Measurements from ENCODE around the gene ST6GALNAC4.
"Not testable (repeated sequence)": the region's sequence is repeated elsewhere in the genome, so short reads cannot be mapped to it uniquely, and the experiment has no call there.

Gene ST6GALNAC4

GRCh38 chr9:127873223-127873691, 43.6 kb downstream of the ST6GALNAC4 start:
- peaks cover 3 to 63% (median 53%) of the 10 kb centered on the region in 5 donors for H3K4me1 ChIP-seq (ENCODE audit: control insufficient read depth in 5 of 5, insufficient read depth in 5 of 5, low read length in 5 of 5)
- H3K36me3 ChIP-seq (ENCODE audit: control insufficient read depth in 5 of 5, insufficient read depth in 5 of 5, low read length in 5 of 5) = peaks cover 0 to 31% (median 25%) of the 10 kb centered on the region in 5 donors
- no peaks in the 10 kb centered on the region for H3K27me3 ChIP-seq (ENCODE audit: control insufficient read depth in 5 of 5, insufficient read depth in 4 of 5, low read length in 5 of 5)
- H3K9ac ChIP-seq (ENCODE audit: low read length in 5 of 5) = peak overlapping the region in 1 of 5 donors; percentile 6
- H3K9me3 ChIP-seq (ENCODE audit: control insufficient read depth in 5 of 5, low read length in 5 of 5) = no peaks in the 10 kb centered on the region
- H3K4me3 ChIP-seq (ENCODE audit: low read depth in 1 of 5, low read length in 5 of 5) = no peak overlapping the region
- no peak overlapping the region for H3K27ac ChIP-seq (ENCODE audit: low read depth, low read length)

GRCh38 chr9:127872369-127873222, 44.2 kb downstream of the ST6GALNAC4 start:
- Histone ChIP-seq H3K4me3 (ENCODE audit: low read depth in 1 of 5, low read length in 5 of 5) (no peak overlapping the region), H3K27me3 (ENCODE audit: control insufficient read depth in 5 of 5, insufficient read depth in 4 of 5, low read length in 5 of 5) (no peaks in the 10 kb centered on the region), H3K9me3 (ENCODE audit: control insufficient read depth in 5 of 5, low read length in 5 of 5) (no peaks in the 10 kb centered on the region), H3K4me1 (ENCODE audit: control insufficient read depth in 5 of 5, insufficient read depth in 5 of 5, low read length in 5 of 5) (peaks cover 3 to 62% (median 50%) of the 10 kb centered on the region in 5 donors), H3K36me3 (ENCODE audit: control insufficient read depth in 5 of 5, insufficient read depth in 5 of 5, low read length in 5 of 5) (peaks cover 0 to 38% (median 31%) of the 10 kb centered on the region in 5 donors), H3K27ac (ENCODE audit: low read depth, low read length) (no peak overlapping the region), H3K9ac (ENCODE audit: low read length in 5 of 5) (peak overlapping the region in 1 of 5 donors; percentile 6)

GRCh38 chr9:127871531-127871930, 45.3 kb downstream of the ST6GALNAC4 start:
- H3K9ac ChIP-seq (ENCODE audit: low read length in 5 of 5) = no peak overlapping the region
- H3K9me3 ChIP-seq (ENCODE audit: control insufficient read depth in 5 of 5, low read length in 5 of 5) = no peaks in the 10 kb centered on the region
- H3K36me3 ChIP-seq (ENCODE audit: control insufficient read depth in 5 of 5, insufficient read depth in 5 of 5, low read length in 5 of 5) = peaks cover 0 to 42% (median 34%) of the 10 kb centered on the region in 5 donors

GRCh38 chr9:127870887-127871286, 46.0 kb downstream of the ST6GALNAC4 start:
- H3K9me3 ChIP-seq (ENCODE audit: control insufficient read depth in 5 of 5, low read length in 5 of 5) = no peaks in the 10 kb centered on the region

More at GRCh38 chr9:127871531-127871930, 45.3 kb downstream of the ST6GALNAC4 start:
- peaks cover 0 to 65% (median 45%) of the 10 kb centered on the region in 5 donors for H3K4me1 ChIP-seq (ENCODE audit: control insufficient read depth in 5 of 5, insufficient read depth in 5 of 5, low read length in 5 of 5)
- no peak overlapping the region for H3K4me3 ChIP-seq (ENCODE audit: low read depth in 1 of 5, low read length in 5 of 5)
- H3K27me3 ChIP-seq (ENCODE audit: control insufficient read depth in 5 of 5, insufficient read depth in 4 of 5, low read length in 5 of 5) = no peaks in the 10 kb centered on the region
- no peak overlapping the region for H3K27ac ChIP-seq (ENCODE audit: low read depth, low read length)

GRCh38 chr9:127870153-127870491, 46.7 kb downstream of the ST6GALNAC4 start:
- H3K9me3 ChIP-seq (ENCODE audit: control insufficient read depth in 5 of 5, low read length in 5 of 5); H3K27ac ChIP-seq (ENCODE audit: low read depth, low read length); H3K27me3 ChIP-seq (ENCODE audit: control insufficient read depth in 5 of 5, insufficient read depth in 4 of 5, low read length in 5 of 5); H3K4me3 ChIP-seq (ENCODE audit: low read depth in 1 of 5, low read length in 5 of 5); H3K9ac ChIP-seq (ENCODE audit: low read length in 5 of 5): not testable (repeated sequence)
- Histone ChIP-seq H3K36me3 (ENCODE audit: control insufficient read depth in 5 of 5, insufficient read depth in 5 of 5, low read length in 5 of 5) (peaks cover 0 to 42% (median 35%) of the 10 kb centered on the region in 5 donors), H3K4me1 (ENCODE audit: control insufficient read depth in 5 of 5, insufficient read depth in 5 of 5, low read length in 5 of 5) (peaks cover 0 to 53% (median 32%) of the 10 kb centered on the region in 5 donors)

More at GRCh38 chr9:127870887-127871286, 46.0 kb downstream of the ST6GALNAC4 start:
- H3K27me3 ChIP-seq (ENCODE audit: control insufficient read depth in 5 of 5, insufficient read depth in 4 of 5, low read length in 5 of 5) = no peaks in the 10 kb centered on the region
- no peak overlapping the region for H3K4me3 ChIP-seq (ENCODE audit: low read depth in 1 of 5, low read length in 5 of 5)
- H3K4me1 ChIP-seq (ENCODE audit: control insufficient read depth in 5 of 5, insufficient read depth in 5 of 5, low read length in 5 of 5) = peaks cover 0 to 61% (median 40%) of the 10 kb centered on the region in 5 donors
- H3K27ac ChIP-seq (ENCODE audit: low read depth, low read length) = no peak overlapping the region
- no peak overlapping the region for H3K9ac ChIP-seq (ENCODE audit: low read length in 5 of 5)
- peaks cover 0 to 42% (median 35%) of the 10 kb centered on the region in 5 donors for H3K36me3 ChIP-seq (ENCODE audit: control insufficient read depth in 5 of 5, insufficient read depth in 5 of 5, low read length in 5 of 5)

GRCh38 chr9:127869310-127870152, 47.3 kb downstream of the ST6GALNAC4 start:
- H3K4me1 ChIP-seq (ENCODE audit: control insufficient read depth in 5 of 5, insufficient read depth in 5 of 5, low read length in 5 of 5) = peaks cover 0 to 47% (median 27%) of the 10 kb centered on the region in 5 donors
- no peak overlapping the region for H3K4me3 ChIP-seq (ENCODE audit: low read depth in 1 of 5, low read length in 5 of 5)
- peaks cover 0 to 42% (median 35%) of the 10 kb centered on the region in 5 donors for H3K36me3 ChIP-seq (ENCODE audit: control insufficient read depth in 5 of 5, insufficient read depth in 5 of 5, low read length in 5 of 5)
- H3K9me3 ChIP-seq (ENCODE audit: control insufficient read depth in 5 of 5, low read length in 5 of 5) = no peaks in the 10 kb centered on the region
- H3K27me3 ChIP-seq (ENCODE audit: control insufficient read depth in 5 of 5, insufficient read depth in 4 of 5, low read length in 5 of 5) = no peaks in the 10 kb centered on the region
- no peak overlapping the region for H3K27ac ChIP-seq (ENCODE audit: low read depth, low read length)
- no peak overlapping the region for H3K9ac ChIP-seq (ENCODE audit: low read length in 5 of 5)

GRCh38 chr9:127868278-127868902, 48.5 kb downstream of the ST6GALNAC4 start:
- H3K27ac ChIP-seq (ENCODE audit: low read depth, low read length) = peak overlapping the region; percentile 62
- H3K4me1 ChIP-seq (ENCODE audit: control insufficient read depth in 5 of 5, insufficient read depth in 5 of 5, low read length in 5 of 5) = peaks cover 0 to 36% (median 15%) of the 10 kb centered on the region in 5 donors
- H3K9me3 ChIP-seq (ENCODE audit: control insufficient read depth in 5 of 5, low read length in 5 of 5) = no peaks in the 10 kb centered on the region
- H3K27me3 ChIP-seq (ENCODE audit: control insufficient read depth in 5 of 5, insufficient read depth in 4 of 5, low read length in 5 of 5) = no peaks in the 10 kb centered on the region
- H3K9ac ChIP-seq (ENCODE audit: low read length in 5 of 5) = no peak overlapping the region
- peaks cover 0 to 42% (median 35%) of the 10 kb centered on the region in 5 donors for H3K36me3 ChIP-seq (ENCODE audit: control insufficient read depth in 5 of 5, insufficient read depth in 5 of 5, low read length in 5 of 5)
- H3K4me3 ChIP-seq (ENCODE audit: low read depth in 1 of 5, low read length in 5 of 5) = no peak overlapping the region

- no peaks in the 10 kb centered on the region for H3K9me3 ChIP-seq (ENCODE audit: control insufficient read depth in 5 of 5, low read length in 5 of 5)
- peaks cover 0 to 37% (median 33%) of the 10 kb centered on the region in 5 donors for H3K36me3 ChIP-seq (ENCODE audit: control insufficient read depth in 5 of 5, insufficient read depth in 5 of 5, low read length in 5 of 5)
- H3K4me1 ChIP-seq (ENCODE audit: control insufficient read depth in 5 of 5, insufficient read depth in 5 of 5, low read length in 5 of 5) = peaks cover 0 to 43% (median 19%) of the 10 kb centered on the region in 5 donors
- H3K4me3 ChIP-seq (ENCODE audit: low read depth in 1 of 5, low read length in 5 of 5) = no peak overlapping the region
- peak overlapping the region; percentile 62 for H3K27ac ChIP-seq (ENCODE audit: low read depth, low read length)
- H3K27me3 ChIP-seq (ENCODE audit: control insufficient read depth in 5 of 5, insufficient read depth in 4 of 5, low read length in 5 of 5) = no peaks in the 10 kb centered on the region
- peak overlapping the region in 1 of 5 donors; percentile 61 for H3K9ac ChIP-seq (ENCODE audit: low read length in 5 of 5)
Observed at GRCh38 chr9:127867356-127868277, 49.2 kb downstream of the ST6GALNAC4 start.

- peaks cover 0 to 26% (median 25%) of the 10 kb centered on the region in 5 donors for H3K36me3 ChIP-seq (ENCODE audit: control insufficient read depth in 5 of 5, insufficient read depth in 5 of 5, low read length in 5 of 5)
- no peak overlapping the region for H3K4me3 ChIP-seq (ENCODE audit: low read depth in 1 of 5, low read length in 5 of 5)
- H3K9ac ChIP-seq (ENCODE audit: low read length in 5 of 5) = no peak overlapping the region
- H3K9me3 ChIP-seq (ENCODE audit: control insufficient read depth in 5 of 5, low read length in 5 of 5) = no peaks in the 10 kb centered on the region
- no peaks in the 10 kb centered on the region for H3K27me3 ChIP-seq (ENCODE audit: control insufficient read depth in 5 of 5, insufficient read depth in 4 of 5, low read length in 5 of 5)
- H3K27ac ChIP-seq (ENCODE audit: low read depth, low read length) = no peak overlapping the region
- H3K4me1 ChIP-seq (ENCODE audit: control insufficient read depth in 5 of 5, insufficient read depth in 5 of 5, low read length in 5 of 5) = peaks cover 6 to 54% (median 30%) of the 10 kb centered on the region in 5 donors
Observed at GRCh38 chr9:127866535-127866934, 50.3 kb downstream of the ST6GALNAC4 start.

Measured in subcutaneous abdominal adipose tissue (tissue), 5 donors.